MM.1S (cell line): ENCODE results near the gene TLE3.

Experiments
- CTCF ChIP-seq: fragments of 300-600 bp; sonication (generic); IDR thresholded peaks from 2 replicates; pipeline ENCODE4 v1.5.1; 2016; ENCODE audit warnings: antibody characterized with exemption, low read length, mixed read lengths
- EZH2 ChIP-seq: fragments of 300-600 bp; sonication (generic); optimal IDR thresholded peaks from 2 replicates; pipeline ENCODE3; 2017; ENCODE audit warnings: low read depth, mild to moderate bottlenecking, antibody characterized with exemption, low read length, mixed read lengths
- EZH2phosphoT487 ChIP-seq: fragments of 300-600 bp; sonication (generic); IDR thresholded peaks from 2 replicates; pipeline ENCODE4 v1.6.1; 2018; ENCODE audit warnings: antibody characterized with exemption, low read length

GRCh38 chr15:70146162-70146561 lies 48.4 kb upstream of the TLE3 start:
- TF ChIP-seq EZH2, result no peak
- no peak for TF ChIP-seq CTCF
- TF ChIP-seq EZH2phosphoT487, result no peak
